Measurements from ENCODE around the gene STPG3. TPM values are rescaled to one million over a fixed set of nuclear protein-coding genes. Genes with fewer than 3 reads are reported as not detected.

The STPG3 gene
- total and polyA plus RNA-seq, 2 of the 13 experiments (the other 11 are each of a cell fraction or from before 2014, with no cell fraction given): not detected

DNA sequence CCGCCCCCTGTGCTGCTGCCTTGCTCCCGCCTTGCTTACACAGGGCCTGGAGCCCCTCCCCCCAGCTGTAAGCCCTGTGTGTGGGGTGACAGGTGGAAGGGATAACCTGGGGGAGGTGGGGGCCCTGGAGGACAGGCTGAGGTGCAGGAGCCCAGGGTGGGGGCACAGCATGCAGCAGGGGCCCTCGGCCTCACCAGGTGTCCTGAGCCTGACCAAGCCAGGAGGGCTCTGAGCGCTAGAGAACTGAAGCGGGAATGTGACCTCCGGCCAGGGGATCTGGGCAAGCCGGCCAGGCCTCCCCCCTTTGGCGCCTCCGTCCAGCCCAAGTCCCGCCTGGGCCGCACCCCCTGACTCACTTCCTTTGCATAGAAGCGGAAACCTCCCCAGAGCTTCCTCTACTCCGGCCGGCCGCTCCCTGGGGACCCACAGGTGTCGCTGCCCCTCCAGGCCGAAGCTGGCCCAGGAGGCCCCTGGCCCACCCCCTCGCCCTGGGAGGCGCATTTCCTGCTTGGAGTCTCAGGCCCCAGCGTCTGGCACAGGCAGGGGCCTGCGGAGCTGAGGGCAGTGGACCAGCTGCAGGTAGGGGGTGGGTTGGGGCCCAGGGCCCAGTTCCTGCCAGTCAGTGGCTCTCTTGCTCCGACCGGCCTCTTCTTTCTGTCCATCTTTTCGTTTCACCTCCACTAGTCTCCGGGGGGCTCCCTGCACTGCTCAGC is 26.4 kb downstream of the STPG3 start, which contains the start of gene TOR4A (continued):
- TF ChIP-seq ZNF274 (CRISPR knock-in tag; IDR thresholded peaks at IDR 0.05): no peak; the same call in 1 of the 2 replicates
- no peak for TF ChIP-seq HNRNPK (IDR thresholded peaks at IDR 0.05; ENCODE audit: low read depth, low read length, poor library complexity, severe bottlenecking)
- TF ChIP-seq ZNF816 (CRISPR knock-in tag; IDR thresholded peaks at IDR 0.05; ENCODE audit: borderline replicate concordance): no peak
- TF ChIP-seq KLF11 (CRISPR knock-in tag; IDR thresholded peaks at IDR 0.05): peak; percentile 74; the same call in 1 of the 2 replicates
- TF ChIP-seq, protein P1, sequence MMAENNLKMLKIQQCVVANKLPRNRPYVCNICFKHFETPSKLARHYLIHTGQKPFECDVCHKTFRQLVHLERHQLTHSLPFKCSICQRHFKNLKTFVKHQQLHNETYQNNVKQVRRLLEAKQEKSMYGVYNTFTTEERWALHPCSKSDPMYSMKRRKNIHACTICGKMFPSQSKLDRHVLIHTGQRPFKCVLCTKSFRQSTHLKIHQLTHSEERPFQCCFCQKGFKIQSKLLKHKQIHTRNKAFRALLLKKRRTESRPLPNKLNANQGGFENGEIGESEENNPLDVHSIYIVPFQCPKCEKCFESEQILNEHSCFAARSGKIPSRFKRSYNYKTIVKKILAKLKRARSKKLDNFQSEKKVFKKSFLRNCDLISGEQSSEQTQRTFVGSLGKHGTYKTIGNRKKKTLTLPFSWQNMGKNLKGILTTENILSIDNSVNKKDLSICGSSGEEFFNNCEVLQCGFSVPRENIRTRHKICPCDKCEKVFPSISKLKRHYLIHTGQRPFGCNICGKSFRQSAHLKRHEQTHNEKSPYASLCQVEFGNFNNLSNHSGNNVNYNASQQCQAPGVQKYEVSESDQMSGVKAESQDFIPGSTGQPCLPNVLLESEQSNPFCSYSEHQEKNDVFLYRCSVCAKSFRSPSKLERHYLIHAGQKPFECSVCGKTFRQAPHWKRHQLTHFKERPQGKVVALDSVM (CRISPR knock-in tag; IDR thresholded peaks at IDR 0.05): peak; percentile 78
- no peak for TF ChIP-seq NFE2L2 (IDR thresholded peaks at IDR 0.05; ENCODE audit: low read length)
- TF ChIP-seq, protein P2, sequence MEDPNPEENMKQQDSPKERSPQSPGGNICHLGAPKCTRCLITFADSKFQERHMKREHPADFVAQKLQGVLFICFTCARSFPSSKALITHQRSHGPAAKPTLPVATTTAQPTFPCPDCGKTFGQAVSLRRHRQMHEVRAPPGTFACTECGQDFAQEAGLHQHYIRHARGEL (CRISPR knock-in tag; IDR thresholded peaks at IDR 0.05): no peak
- no peak; the same call in 1 of the 2 replicates for TF ChIP-seq TMF1 (CRISPR knock-in tag; IDR thresholded peaks at IDR 0.05; ENCODE audit: low read depth)
- TF ChIP-seq, protein P3, sequence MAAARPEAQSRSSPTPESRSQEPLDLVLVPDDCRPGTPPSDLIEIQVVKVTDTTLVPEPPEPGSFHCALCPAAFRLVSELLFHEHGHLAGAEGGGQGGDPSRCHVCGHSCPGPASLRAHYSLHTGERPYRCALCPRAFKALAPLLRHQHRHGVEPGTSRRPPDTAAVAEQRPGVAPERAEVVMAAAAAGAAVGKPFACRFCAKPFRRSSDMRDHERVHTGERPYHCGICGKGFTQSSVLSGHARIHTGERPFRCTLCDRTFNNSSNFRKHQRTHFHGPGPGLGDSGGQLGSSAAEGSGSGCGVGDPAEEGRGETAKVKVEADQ (CRISPR knock-in tag; IDR thresholded peaks at IDR 0.05; ENCODE audit: borderline replicate concordance): no peak
- TF ChIP-seq EEA1 (CRISPR knock-in tag; IDR thresholded peaks at IDR 0.05; ENCODE audit: borderline replicate concordance): no peak
- no peak for TF ChIP-seq GPN1 (CRISPR knock-in tag; IDR thresholded peaks at IDR 0.05; ENCODE audit: borderline replicate concordance)
- TF ChIP-seq PAX8 (CRISPR knock-in tag; IDR thresholded peaks at IDR 0.05; ENCODE audit: borderline replicate concordance): no peak
- no peak for TF ChIP-seq HMGA1 (CRISPR knock-in tag; conservative IDR thresholded peaks at IDR 0.05)
- TF ChIP-seq, protein P4, sequence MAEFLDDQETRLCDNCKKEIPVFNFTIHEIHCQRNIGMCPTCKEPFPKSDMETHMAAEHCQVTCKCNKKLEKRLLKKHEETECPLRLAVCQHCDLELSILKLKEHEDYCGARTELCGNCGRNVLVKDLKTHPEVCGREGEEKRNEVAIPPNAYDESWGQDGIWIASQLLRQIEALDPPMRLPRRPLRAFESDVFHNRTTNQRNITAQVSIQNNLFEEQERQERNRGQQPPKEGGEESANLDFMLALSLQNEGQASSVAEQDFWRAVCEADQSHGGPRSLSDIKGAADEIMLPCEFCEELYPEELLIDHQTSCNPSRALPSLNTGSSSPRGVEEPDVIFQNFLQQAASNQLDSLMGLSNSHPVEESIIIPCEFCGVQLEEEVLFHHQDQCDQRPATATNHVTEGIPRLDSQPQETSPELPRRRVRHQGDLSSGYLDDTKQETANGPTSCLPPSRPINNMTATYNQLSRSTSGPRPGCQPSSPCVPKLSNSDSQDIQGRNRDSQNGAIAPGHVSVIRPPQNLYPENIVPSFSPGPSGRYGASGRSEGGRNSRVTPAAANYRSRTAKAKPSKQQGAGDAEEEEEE (CRISPR knock-in tag; IDR thresholded peaks at IDR 0.05; ENCODE audit: borderline replicate concordance): peak; percentile 73; the same call in 1 of the 2 replicates
- TF ChIP-seq ZNF430 (CRISPR knock-in tag; IDR thresholded peaks at IDR 0.05): peak; percentile 81; the same call in 1 of the 2 replicates
- TF ChIP-seq, protein P5, sequence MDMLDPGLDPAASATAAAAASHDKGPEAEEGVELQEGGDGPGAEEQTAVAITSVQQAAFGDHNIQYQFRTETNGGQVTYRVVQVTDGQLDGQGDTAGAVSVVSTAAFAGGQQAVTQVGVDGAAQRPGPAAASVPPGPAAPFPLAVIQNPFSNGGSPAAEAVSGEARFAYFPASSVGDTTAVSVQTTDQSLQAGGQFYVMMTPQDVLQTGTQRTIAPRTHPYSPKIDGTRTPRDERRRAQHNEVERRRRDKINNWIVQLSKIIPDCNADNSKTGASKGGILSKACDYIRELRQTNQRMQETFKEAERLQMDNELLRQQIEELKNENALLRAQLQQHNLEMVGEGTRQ (IDR thresholded peaks at IDR 0.05; ENCODE audit: low read depth, low read length): no peak
- TF ChIP-seq, protein P5 (CRISPR knock-in tag; IDR thresholded peaks at IDR 0.05; ENCODE audit: borderline replicate concordance): 0 out of 2 replicates have a peak, but pooled peaks have one; percentile 41
- no peak for TF ChIP-seq PLRG1 (conservative IDR thresholded peaks at IDR 0.05)
- TF ChIP-seq RBM39 (IDR thresholded peaks at IDR 0.05; ENCODE audit: low read depth, low read length, poor library complexity, severe bottlenecking): peak; percentile 91
- no peak for TF ChIP-seq ARID2 (CRISPR knock-in tag; IDR thresholded peaks at IDR 0.05; ENCODE audit: borderline replicate concordance)
- 0 out of 2 replicates have a peak, but pooled peaks have one; percentile 55 for TF ChIP-seq NR1H2 (CRISPR knock-in tag; IDR thresholded peaks at IDR 0.05; ENCODE audit: borderline replicate concordance, low read depth)

All from HepG2 (cell line).